HG03354 (cell line): ENCODE results near the gene MBNL2.
A peak's percentile ranks its signal among the peaks of the same experiment; 100 is the strongest.

Source experiments
- ATAC-seq: cut with Tn5 transposase; IDR thresholded peaks from one replicate; pipeline ENCODE4 v1.9.1; 2021; ENCODE audit warnings: mild to moderate bottlenecking; ENCODE audit not compliant: unreplicated experiment, poor library complexity, severe bottlenecking

MBNL2 gene

GRCh38 chr13:97359181-97360057, 137.3 kb downstream of the MBNL2 start:
- peak; percentile 97 for ATAC-seq

- ATAC-seq: no peak
These were observed 138.5 kb downstream of the MBNL2 start for GRCh38 chr13:97360610-97361009.

- no peak for ATAC-seq
These were observed 141.9 kb downstream of the MBNL2 start for GRCh38 chr13:97364031-97364430.

GRCh38 chr13:97364827-97365226, 142.7 kb downstream of the MBNL2 start:
- ATAC-seq: no peak

GRCh38 chr13:97366172-97366688, 144.1 kb downstream of the MBNL2 start:
- ATAC-seq: no peak

GRCh38 chr13:97367016-97367822, 145.1 kb downstream of the MBNL2 start:
- ATAC-seq: no peak

- ATAC-seq: peak; percentile 90
These were observed 147.2 kb downstream of the MBNL2 start for GRCh38 chr13:97369261-97369893.

- no peak for ATAC-seq
These were observed 149.5 kb downstream of the MBNL2 start for GRCh38 chr13:97371486-97372109.

- ATAC-seq: no peak
These were observed 150.8 kb downstream of the MBNL2 start for GRCh38 chr13:97372936-97373335.

- ATAC-seq: no peak
These were observed 151.7 kb downstream of the MBNL2 start for GRCh38 chr13:97373787-97374186.

GRCh38 chr13:97376981-97377380, 154.8 kb downstream of the MBNL2 start:
- ATAC-seq: no peak

GRCh38 chr13:97379386-97379785, 157.3 kb downstream of the MBNL2 start:
- no peak for ATAC-seq

GRCh38 chr13:97380696-97381095, 158.6 kb downstream of the MBNL2 start:
- ATAC-seq: no peak

- ATAC-seq: no peak
These were observed 159.1 kb downstream of the MBNL2 start for GRCh38 chr13:97381189-97381588.

GRCh38 chr13:97382276-97382675, 160.1 kb downstream of the MBNL2 start:
- ATAC-seq: no peak

GRCh38 chr13:97384371-97384770, 162.2 kb downstream of the MBNL2 start:
- no peak for ATAC-seq

- no peak for ATAC-seq
These were observed 163.0 kb downstream of the MBNL2 start for GRCh38 chr13:97385146-97385545.

- ATAC-seq: no peak
These were observed 163.7 kb downstream of the MBNL2 start for GRCh38 chr13:97385854-97386253.

GRCh38 chr13:97386801-97387484, 164.8 kb downstream of the MBNL2 start:
- ATAC-seq: peak; percentile 80
